ENCODE data around the gene IFITM5. TPM values are rescaled to one million over a fixed set of nuclear protein-coding genes. Genes with fewer than 3 reads are reported as not detected.

IFITM5 gene
- total RNA-seq, 4 donors from 2014 or later: not detected

- H3K4me3 ChIP-seq (ENCODE audit: low read depth, poor library complexity, severe bottlenecking): no peak overlapping the region
- TF ChIP-seq CTCF (IDR thresholded peaks at IDR 0.05) (no peak), POLR2A (IDR thresholded peaks at IDR 0.05) (no peak)
- intact Hi-C loops (cut with DNase I; ENCODE audit: low total_unique reads): no loop called here
- no peak for DNase-seq (ENCODE audit: low spot score in 2 of 2)
- 87 to 92% methylated on average over 4 of the region's 4 CpGs for WGBS, 2 donors
Measured at GRCh38 chr11:261624-262023, 37.7 kb downstream of the IFITM5 start.

GRCh38 chr11:259413-259812, 39.9 kb downstream of the IFITM5 start:
- intact Hi-C loops (cut with DNase I; ENCODE audit: low total_unique reads): loop anchor here (10.0 kb wide), 1 partner anchor 95 kb away; no protein-coding TSS in a partner anchor
- 76 to 82% methylated on average over 10 of the region's 10 CpGs for WGBS, 2 donors
- DNase-seq (ENCODE audit: low spot score in 2 of 2): no peak
- no peak for TF ChIP-seq CTCF (IDR thresholded peaks at IDR 0.05)
- no peak for TF ChIP-seq POLR2A (IDR thresholded peaks at IDR 0.05)
- no peak overlapping the region for H3K4me3 ChIP-seq (ENCODE audit: low read depth, poor library complexity, severe bottlenecking)

- no peak overlapping the region for H3K4me3 ChIP-seq (ENCODE audit: low read depth, poor library complexity, severe bottlenecking)
- no peak for DNase-seq (ENCODE audit: low spot score in 2 of 2)
- TF ChIP-seq POLR2A (IDR thresholded peaks at IDR 0.05) (no peak), CTCF (IDR thresholded peaks at IDR 0.05) (no peak)
- intact Hi-C loops (cut with DNase I; ENCODE audit: low total_unique reads): loop anchor here (10.0 kb wide), 1 partner anchor 97 kb away; no protein-coding TSS in a partner anchor
- WGBS, 2 donors: 75 to 80% methylated on average over 15 of the region's 15 CpGs
Measured at GRCh38 chr11:257766-258493, 41.4 kb downstream of the IFITM5 start.

DNA sequence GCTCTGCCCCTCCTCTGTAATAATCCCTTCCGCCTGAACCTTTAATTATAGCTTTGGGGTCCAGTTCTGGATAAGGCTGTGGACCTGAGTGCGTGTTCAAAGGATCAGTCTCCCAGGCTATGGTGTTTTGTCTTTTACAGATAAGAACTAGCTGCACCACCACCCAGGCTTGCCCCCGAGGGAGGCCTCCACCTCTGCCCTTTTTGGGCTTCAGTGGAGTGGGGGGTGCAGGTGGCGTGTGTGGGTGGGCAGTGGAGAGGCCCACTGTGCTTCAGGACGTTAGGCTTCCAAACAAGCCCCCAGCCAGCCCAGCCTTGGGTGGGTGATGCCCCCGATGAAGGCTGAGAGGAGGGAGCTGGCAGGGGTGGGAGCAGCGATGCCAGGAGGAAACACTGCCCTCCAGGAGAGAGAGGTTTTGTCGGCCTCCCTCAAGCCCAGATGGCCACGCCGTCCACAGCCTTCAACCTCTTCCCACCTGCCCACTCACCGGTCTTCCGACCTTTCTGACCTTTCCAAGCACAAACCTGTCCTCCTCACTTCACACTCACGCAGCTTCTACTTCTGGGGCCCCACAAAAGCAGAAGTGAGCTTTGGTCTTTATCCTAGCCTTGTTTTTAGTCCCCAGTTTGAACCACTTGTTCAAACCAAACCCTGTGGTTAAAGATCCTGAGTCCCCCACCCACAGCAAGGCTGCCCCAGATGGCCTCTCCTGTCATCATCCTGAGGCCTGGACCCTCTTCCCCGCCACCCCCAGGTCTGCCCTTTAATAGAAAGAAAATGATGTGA, 42.2 kb downstream of the IFITM5 start:
- no peak for TF ChIP-seq POLR2A (IDR thresholded peaks at IDR 0.05)
- no peak for TF ChIP-seq CTCF (IDR thresholded peaks at IDR 0.05)
- H3K4me3 ChIP-seq (ENCODE audit: low read depth, poor library complexity, severe bottlenecking): no peak overlapping the region
- WGBS, 2 donors: 79 to 83% methylated on average over 14 of the region's 14 CpGs
- DNase-seq (ENCODE audit: low spot score in 2 of 2): no peak
- intact Hi-C loops (cut with DNase I; ENCODE audit: low total_unique reads): loop anchor here (10.0 kb wide), 1 partner anchor 98 kb away; no protein-coding TSS in a partner anchor

GRCh38 chr11:255816-256215, 43.5 kb downstream of the IFITM5 start:
- TF ChIP-seq POLR2A (IDR thresholded peaks at IDR 0.05): no peak
- WGBS, 2 donors: 94 to 95% methylated on average over 2 of the region's 2 CpGs
- intact Hi-C loops (cut with DNase I; ENCODE audit: low total_unique reads): loop anchor here (10.0 kb wide), 1 partner anchor 99 kb away; no protein-coding TSS in a partner anchor
- H3K4me3 ChIP-seq (ENCODE audit: low read depth, poor library complexity, severe bottlenecking): no peak overlapping the region
- no peak for DNase-seq (ENCODE audit: low spot score in 2 of 2)

GRCh38 chr11:255176-255575, 44.1 kb downstream of the IFITM5 start:
- DNase-seq (ENCODE audit: low spot score in 2 of 2): no peak
- WGBS, 2 donors: 52 to 58% methylated on average over 3 of the region's 3 CpGs
- no peak overlapping the region for H3K4me3 ChIP-seq (ENCODE audit: low read depth, poor library complexity, severe bottlenecking)
- TF ChIP-seq CTCF (IDR thresholded peaks at IDR 0.05) (no peak), POLR2A (IDR thresholded peaks at IDR 0.05) (no peak)
- intact Hi-C loops (cut with DNase I; ENCODE audit: low total_unique reads): loop anchor here (10.0 kb wide), 1 partner anchor 100 kb away; no protein-coding TSS in a partner anchor

Data from lower leg skin (tissue), 4 donors.